Lower leg skin (tissue), 4 donors: ENCODE results near the gene RAB29. TPM values are rescaled to one million over a fixed set of nuclear protein-coding genes. Genes with fewer than 3 reads are reported as not detected.

Source experiments
- DNase-seq, 2 donors: peaks; one replicate each; pipeline ENCODE4 v3.0.0-alpha.2; 2019; ENCODE audit warnings: low spot score in 2 of 2
- H3K4me3 ChIP-seq: fragments of 200-600 bp; sonication (generic); 2 replicates; pipeline ENCODE4 v1.5.1; 2017; ENCODE audit warnings: mild to moderate bottlenecking, low read depth; ENCODE audit not compliant: poor library complexity, severe bottlenecking
- POLR2A ChIP-seq, 2 donors: fragments of 450-650 bp; IDR thresholded peaks; one replicate each; pipeline ENCODE4 v1.6.1; 2016 to 2017; ENCODE audit warnings: antibody characterized with exemption in 2 of 2, mild to moderate bottlenecking in 1 of 2, moderate library complexity in 1 of 2
- WGBS, 2 donors: methylation state at CpG; one replicate each; pipeline ENCODE4 v1.1.5; 2018; 5-methylcytosine and 5-hydroxymethylcytosine counted together
- intact Hi-C: fragments of 100-400 bp; cut with DNase I; formaldehyde crosslinking; loops from one replicate; pipeline ENCODE4 v1.15.0; 2023; ENCODE audit warnings: low total_unique reads
- total RNA-seq, 4 donors: library from RNA; depleted of rRNA; stranded (reverse); fragments of >200 nt; gene quantifications; one replicate each; pipeline ENCODE4 v1.1.0, GENCODE V29; 2016
- TF ChIP-seq, protein P1 (sequence below), 3 donors: fragments of 450-650 bp; IDR thresholded peaks; one replicate each; pipeline ENCODE4 v1.5.1; 2016; ENCODE audit warnings: antibody characterized with exemption in 3 of 3, mild to moderate bottlenecking in 3 of 3, moderate library complexity in 2 of 3

Gene RAB29
- total RNA-seq, 4 donors from 2014 or later = 5.3 to 11.5 (median 9.8) TPM

DNA sequence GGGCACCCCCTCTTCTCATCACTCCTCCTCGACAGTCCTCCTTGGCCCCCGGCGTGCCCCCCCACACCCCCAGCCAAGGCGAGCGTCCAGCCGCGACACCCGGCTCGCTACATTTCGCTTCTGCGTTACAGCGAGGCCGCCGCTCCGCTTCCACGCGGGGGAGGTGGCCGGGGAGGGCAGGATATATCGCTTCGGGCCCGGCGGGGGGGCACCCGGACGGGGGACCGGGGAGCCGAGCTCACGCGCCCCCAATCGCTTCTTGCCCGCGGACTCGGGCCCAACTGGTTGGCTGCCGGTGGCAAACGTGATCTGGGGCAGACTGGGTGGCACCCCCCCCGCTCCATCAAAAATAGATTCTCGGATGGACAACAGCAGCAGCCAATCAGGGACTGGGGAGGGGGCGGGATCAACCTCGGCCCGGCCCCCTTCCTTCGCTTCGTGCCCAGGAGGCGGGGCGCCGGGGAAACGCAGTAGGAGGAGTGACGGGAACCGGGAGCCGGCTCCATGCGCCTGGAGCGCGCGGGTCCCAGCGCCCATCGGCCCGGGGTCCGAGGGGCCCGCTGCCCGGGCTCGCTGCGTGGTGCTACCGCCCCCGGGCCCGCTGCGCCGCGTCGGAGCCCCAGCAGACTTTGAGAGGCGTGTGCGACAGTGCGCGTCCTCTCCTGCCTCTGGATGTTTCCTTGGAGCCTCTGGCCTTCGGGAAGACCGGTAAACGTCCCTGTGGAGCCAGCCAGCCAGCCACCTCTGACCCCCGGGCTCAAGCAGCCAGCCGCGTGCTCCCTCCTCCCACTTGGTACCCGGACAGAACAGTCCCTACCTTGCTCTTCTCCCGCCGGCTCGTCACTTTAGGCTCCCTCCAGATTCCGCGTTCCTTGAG is 37.8 kb upstream of the RAB29 start, which contains the start of gene SLC41A1:
Gene SLC41A1 (minus strand): TSS at position 321 of the 877 bp plus-strand sequence. CDS start 2,757 bp downstream, outside the sequence.
- H3K4me3 ChIP-seq = peak within 1 kb of the TSS; percentile 71
- TF ChIP-seq, protein P1, sequence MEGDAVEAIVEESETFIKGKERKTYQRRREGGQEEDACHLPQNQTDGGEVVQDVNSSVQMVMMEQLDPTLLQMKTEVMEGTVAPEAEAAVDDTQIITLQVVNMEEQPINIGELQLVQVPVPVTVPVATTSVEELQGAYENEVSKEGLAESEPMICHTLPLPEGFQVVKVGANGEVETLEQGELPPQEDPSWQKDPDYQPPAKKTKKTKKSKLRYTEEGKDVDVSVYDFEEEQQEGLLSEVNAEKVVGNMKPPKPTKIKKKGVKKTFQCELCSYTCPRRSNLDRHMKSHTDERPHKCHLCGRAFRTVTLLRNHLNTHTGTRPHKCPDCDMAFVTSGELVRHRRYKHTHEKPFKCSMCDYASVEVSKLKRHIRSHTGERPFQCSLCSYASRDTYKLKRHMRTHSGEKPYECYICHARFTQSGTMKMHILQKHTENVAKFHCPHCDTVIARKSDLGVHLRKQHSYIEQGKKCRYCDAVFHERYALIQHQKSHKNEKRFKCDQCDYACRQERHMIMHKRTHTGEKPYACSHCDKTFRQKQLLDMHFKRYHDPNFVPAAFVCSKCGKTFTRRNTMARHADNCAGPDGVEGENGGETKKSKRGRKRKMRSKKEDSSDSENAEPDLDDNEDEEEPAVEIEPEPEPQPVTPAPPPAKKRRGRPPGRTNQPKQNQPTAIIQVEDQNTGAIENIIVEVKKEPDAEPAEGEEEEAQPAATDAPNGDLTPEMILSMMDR (IDR thresholded peaks at IDR 0.05) = no peak
- TF ChIP-seq POLR2A (IDR thresholded peaks at IDR 0.05) = peak in 1 of 2 donors; percentile 9
- DNase-seq = peak; percentile 93 to 99
- intact Hi-C loops = no loop called here
- 0 to 2% methylated on average over 34 to 38 of the region's 83 CpGs for WGBS, 2 donors

DNA sequence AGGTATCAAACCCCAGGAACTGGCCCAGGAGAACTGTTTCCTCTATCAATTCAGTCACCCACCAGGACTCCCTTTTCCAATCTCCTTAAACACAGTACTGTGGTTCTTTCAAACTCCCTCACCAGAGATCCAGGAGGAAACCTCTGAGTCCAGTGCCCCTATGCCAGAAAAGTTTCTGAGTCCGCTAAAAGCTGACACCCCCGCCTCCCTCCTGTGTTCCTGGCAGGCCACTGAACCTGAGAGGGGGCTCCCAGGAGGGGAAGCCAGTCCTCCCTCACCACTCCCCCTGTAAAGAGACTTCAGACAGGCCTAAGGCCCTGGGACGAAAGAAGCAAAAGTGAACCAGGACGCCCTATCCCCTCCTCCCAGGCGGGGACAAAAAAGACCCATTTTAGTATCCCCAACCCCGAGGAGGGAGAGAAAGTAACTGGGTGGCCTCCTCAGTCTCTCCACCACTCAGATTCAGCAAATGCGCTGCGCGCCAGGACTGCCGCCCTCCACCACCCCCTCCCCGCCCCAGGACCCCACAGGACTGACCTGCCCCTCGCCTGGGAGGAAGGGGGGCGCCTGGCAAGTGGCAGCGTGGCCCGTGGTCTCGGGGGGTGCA is 37.1 kb upstream of the RAB29 start:
- no peak for TF ChIP-seq POLR2A (IDR thresholded peaks at IDR 0.05)
- TF ChIP-seq, protein P1 (IDR thresholded peaks at IDR 0.05) = no peak
- peak in 1 of 2 donors; percentile 20 for DNase-seq
- WGBS, 2 donors = 1 to 3% methylated on average over 13 to 15 of the region's 16 CpGs
- intact Hi-C loops = no loop called here
- H3K4me3 ChIP-seq = peak overlapping the region; percentile 71

DNA sequence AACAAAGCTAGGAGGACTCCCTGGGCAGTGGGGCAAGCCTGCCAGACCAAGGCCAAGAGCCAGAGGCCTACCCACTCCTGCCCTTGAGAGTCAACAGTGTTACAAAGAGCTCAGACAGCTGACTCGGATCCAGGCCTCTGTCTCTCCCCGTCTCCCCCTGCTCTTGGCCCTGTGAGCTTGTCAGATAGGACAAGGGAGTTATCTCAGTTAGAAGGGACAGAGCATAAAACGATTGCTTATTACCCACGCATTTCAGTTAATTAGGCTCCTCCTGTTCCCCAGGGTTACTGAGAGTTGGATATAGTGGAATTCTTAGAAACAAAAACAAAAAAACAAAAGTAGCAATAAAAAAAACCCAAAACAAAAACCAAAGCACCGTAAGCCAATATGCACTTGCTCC is 36.4 kb upstream of the RAB29 start:
- TF ChIP-seq, protein P1 (IDR thresholded peaks at IDR 0.05) = no peak
- no peak for TF ChIP-seq POLR2A (IDR thresholded peaks at IDR 0.05)
- 31 to 38% methylated on average over 5 of the region's 5 CpGs for WGBS, 2 donors
- intact Hi-C loops = no loop called here
- no peak overlapping the region for H3K4me3 ChIP-seq
- no peak for DNase-seq

DNA sequence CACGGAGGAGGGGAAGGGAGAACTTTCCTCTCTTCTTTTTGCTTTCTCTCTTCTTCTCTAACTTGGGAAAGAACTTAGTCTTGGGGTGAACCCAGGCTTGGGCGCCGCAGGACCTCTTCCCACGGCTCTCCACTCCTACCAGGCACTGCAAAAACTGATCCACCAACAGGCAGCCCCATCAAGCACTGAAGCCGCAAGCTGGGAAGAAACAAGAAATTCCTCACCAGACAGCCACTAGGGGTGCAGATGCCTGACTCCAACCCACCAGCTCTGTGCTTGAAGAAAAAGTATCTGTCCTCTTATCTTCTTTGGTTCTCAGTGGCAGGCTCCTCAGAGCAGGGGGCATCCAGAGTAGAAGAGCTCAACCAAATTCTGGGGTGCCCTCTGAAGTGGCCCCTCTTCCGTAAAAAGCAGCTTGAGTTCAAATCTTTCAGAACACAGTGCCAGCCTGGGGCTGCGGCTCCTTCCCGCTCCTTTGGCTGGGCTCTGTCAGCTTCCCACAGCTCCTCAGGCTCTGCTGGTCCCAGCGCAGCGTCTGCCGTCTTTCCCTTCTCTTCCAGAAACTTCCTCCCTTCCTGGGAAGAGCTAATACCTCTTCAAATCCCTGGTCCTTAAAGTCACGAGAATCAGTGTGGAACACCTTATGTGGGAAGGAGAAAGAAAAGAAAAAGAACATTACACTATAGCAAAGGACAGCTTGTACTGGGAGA is 35.3 kb upstream of the RAB29 start:
- TF ChIP-seq POLR2A (IDR thresholded peaks at IDR 0.05) = no peak
- TF ChIP-seq, protein P1 (IDR thresholded peaks at IDR 0.05) = no peak
- H3K4me3 ChIP-seq = no peak overlapping the region
- WGBS, 2 donors = 91 to 92% methylated on average over 12 of the region's 12 CpGs
- intact Hi-C loops = no loop called here
- DNase-seq = no peak

- H3K4me3 ChIP-seq = no peak overlapping the region
- intact Hi-C loops = no loop called here
- no peak for DNase-seq
These were observed 34.7 kb upstream of the RAB29 start for GRCh38 chr1:205809942-205810345.

More at GRCh38 chr1:205809942-205810345, 34.7 kb upstream of the RAB29 start:
- TF ChIP-seq POLR2A (IDR thresholded peaks at IDR 0.05) = no peak
- TF ChIP-seq, protein P1 (IDR thresholded peaks at IDR 0.05) = no peak
- WGBS, 2 donors = 90 to 91% methylated on average over 14 of the region's 14 CpGs
